GM19238 (cell line): ENCODE data around the gene KRT9.
"Not testable (repeated sequence)": the region's sequence is repeated elsewhere in the genome, so short reads cannot be mapped to it uniquely, and the experiment has no call there.

Experiments
- DNase-seq: peaks from one replicate; pipeline ENCODE4 v3.0.0; 2011; ENCODE audit warnings: low spot score; ENCODE audit not compliant: insufficient read length

The KRT9 gene

GRCh38 chr17:41547378-41547841 lies 24.4 kb downstream of the KRT9 start:
- DNase-seq, result no peak

DNA sequence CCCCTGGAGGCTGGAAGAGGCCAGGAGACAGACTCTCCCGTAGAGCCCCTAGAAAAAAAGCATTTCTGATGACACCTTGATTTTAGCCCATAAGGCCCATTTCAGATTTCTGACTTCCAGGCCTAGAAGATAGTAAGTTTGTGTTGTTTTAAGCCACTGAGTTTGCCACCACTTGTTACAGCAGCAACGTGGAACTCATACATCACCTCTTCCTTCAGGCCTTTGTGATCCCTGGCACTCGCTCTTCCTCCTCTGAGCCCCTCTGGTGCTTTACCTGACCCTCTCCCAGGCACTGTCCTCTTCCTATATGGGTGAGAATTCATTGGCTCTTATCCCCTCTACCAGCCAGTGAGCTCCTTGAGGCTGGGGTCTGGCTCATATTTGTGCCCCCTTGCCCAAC lies 25.0 kb downstream of the KRT9 start:
- no peak for DNase-seq

DNA sequence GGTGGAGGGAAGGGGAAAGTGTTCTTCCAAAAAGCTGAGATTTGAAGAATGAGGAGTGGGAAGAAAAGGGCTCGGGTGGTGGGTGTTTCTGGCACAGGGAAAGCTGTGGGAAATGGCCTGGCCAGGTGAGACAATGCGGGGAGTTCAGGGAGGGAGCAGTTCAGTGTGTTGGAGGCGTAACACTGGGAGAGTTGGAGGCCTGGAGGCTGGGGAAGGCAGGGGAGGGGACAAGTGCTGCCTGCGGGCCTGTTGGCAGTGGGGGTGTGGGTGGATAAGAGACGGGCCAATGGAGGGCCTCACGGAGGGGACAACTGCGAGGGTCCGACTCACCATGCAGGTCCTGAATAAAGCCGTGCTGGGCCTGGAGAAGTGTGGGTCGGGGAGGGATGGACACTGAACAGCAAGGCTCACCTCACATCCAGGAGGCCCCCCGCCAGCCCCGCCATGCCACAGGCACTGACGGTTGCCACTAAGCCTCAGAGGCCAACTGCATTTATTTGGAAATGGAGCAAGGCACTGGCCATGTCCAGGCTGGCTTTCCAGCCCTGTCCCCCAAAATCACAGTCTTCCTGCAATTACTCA lies 25.9 kb downstream of the KRT9 start:
- no peak for DNase-seq

DNA sequence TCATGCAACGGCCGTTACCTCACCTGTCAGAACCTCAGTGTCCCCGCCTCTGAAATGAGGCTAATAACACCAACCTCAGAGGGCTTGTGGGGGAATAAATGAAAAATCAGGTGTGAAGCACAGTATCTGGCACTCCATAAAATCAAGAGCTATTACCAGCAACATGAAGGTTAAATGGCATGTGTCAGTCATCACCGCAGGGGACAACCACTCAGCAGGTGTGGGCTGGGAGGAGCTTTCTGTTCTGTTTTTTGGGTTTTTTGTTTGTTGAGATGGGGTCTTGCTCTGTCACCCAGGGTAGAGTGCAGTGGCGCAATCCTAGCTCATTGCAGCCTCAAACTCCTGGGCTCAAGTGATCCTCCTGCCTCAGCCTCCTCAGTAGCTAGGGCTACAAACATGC lies 26.9 kb downstream of the KRT9 start:
- no peak for DNase-seq

GRCh38 chr17:41544491-41544892 lies 27.4 kb downstream of the KRT9 start:
- no peak for DNase-seq

- DNase-seq, result not testable (repeated sequence)
These were observed 29.1 kb downstream of the KRT9 start for GRCh38 chr17:41542786-41543185.

GRCh38 chr17:41542357-41542756 lies 29.5 kb downstream of the KRT9 start:
- DNase-seq, result no peak

DNA sequence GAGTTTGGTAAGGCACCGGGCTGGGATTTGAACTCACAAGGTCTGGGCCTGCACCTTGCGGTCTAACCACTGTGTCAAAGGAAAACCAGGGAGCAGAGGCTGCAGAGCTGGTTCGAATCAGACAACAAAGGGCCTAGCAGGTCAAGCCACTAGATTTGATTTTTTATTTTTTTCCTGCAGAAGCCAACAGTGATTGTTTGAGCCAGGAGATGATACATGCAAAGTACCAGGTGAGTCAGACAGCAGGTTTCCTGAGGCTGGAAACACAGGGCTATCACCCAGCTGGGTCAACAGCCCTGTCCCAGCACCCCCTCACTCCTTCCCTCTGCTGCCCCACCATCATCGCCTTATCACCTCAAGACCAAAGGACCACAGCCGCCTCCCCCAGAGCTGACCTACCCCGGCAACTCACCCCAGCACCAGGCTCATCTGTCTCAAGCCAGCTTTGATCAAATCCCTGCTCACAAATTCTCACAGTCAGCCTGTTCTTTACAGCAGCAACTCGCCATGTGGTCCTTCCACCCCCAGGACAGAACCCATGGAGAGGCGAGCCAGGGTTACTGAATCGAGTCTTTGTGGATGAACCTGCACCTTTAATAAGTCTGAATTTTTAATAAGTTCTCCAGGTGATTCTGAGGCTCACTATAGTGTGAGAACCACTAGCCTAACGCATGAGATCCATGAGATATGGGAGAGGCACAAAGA lies 30.8 kb downstream of the KRT9 start:
- no peak for DNase-seq

DNA sequence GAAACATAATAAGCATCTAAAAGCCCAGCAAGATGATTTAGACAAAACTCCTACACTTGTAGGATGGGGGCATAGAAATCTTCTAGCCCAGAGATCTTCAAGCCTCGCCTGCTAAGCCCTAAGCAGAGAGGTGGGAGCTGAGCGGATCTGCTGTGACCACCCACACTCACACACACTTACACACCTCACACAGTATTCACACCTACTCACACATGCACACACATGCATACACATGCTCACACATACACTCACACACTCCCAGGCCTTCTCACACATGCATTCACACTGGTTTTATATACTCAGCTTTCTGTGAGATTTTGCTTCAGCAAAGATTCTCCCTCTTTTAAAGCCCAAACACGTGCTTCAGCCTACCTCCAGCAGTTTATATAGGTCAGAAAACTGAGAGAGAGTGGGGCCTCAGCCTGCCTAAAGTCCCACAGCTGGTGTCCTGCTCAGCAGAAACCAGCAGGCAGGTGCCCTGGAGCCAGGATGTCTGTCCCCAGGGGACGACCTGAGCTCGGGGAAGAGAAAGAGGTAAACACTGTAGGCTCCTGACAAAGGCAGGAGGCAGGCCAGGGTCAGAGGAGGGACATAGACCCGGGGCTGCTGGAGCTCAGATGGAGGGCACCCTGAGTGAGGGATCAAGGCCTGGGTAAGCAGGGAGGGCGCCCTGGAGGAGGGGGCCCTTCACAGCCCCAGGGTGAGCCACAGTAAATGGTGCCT lies 31.7 kb downstream of the KRT9 start:
- DNase-seq, result no peak

GRCh38 chr17:41539071-41539492 lies 32.8 kb downstream of the KRT9 start:
- no peak for DNase-seq

DNA sequence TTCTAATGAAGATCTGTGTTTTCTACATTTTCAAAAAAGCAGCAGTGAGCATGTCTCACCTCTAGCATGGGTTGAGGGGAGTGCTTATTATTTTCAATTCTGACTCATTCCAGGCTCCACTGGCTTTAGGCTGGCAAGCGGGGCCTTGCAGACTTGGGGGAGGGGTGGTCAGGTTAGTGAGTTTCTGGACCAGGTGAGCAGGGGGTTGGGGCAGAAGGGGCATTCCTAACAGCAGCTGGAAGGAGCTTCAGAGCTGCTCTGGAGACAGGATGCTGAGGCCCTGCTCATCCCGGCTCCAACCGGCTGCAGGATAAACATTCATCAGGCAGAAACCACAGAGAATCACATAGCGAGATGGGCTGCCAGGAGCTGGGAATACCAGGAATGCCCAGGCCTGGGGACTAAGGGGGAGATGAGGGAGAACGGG lies 33.3 kb downstream of the KRT9 start:
- DNase-seq, result no peak

DNA sequence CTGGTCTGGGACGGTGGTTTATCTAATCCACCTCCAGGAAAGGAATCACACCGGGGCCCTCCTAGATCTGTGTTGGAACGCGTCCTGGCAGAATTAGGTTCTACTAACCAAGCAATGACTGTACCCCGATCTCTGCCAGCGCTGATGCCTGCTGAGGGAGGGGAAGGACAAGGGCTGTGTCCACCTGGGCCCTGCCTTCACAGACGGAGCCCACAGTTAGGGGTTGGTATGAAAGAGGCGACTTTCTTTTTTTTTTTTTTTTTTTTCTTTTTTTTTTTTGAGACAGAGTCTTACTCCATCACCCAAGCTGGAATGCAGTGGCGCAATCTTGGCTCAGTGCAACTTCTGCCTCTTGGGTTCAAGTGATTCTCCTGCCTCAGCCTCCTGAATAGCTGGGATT lies 33.9 kb downstream of the KRT9 start:
- DNase-seq, result no peak

GRCh38 chr17:41537614-41537954 lies 34.3 kb downstream of the KRT9 start:
- DNase-seq, result no peak

GRCh38 chr17:41536741-41537613 lies 34.9 kb downstream of the KRT9 start:
- DNase-seq, result no peak

GRCh38 chr17:41535764-41536481 lies 35.9 kb downstream of the KRT9 start:
- DNase-seq, result no peak

- no peak for DNase-seq
These were observed 36.8 kb downstream of the KRT9 start for GRCh38 chr17:41534899-41535546.

GRCh38 chr17:41533613-41534012 lies 38.2 kb downstream of the KRT9 start:
- DNase-seq, result no peak

- no peak for DNase-seq
These were observed 38.8 kb downstream of the KRT9 start for GRCh38 chr17:41532947-41533570.

DNA sequence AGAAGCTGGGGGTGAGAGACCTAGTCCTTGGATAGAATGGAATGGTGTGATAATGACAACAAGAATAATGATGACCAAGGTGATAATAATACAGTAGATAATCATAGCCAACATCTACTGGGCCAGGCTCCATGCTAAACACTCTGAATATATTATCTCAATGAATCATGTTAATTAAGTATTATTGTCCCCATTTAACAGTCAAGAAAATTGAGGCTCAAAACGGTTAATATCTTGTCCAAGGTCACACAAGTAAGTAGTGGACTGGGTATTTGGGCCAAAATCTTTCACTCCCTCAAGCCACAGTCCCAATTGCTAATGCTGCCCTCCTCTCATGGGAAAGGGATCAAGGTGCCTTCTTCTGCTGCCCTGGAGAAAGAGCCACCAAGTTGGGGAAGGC lies 39.9 kb downstream of the KRT9 start:
- no peak for DNase-seq
